ACC112 (cell line): ENCODE measurements around the gene ZBTB17.

Experiments used
- H2AFZ ChIP-seq: fragments of 200-600 bp; sonication (generic); one replicate; pipeline ENCODE4 v1.6.0; 2017; ENCODE audit warnings: antibody characterized with exemption, low read length; ENCODE audit not compliant: unreplicated experiment
- H3K27ac ChIP-seq: fragments of 200-600 bp; sonication (generic); 2 replicates; pipeline ENCODE4 v1.5.1; 2014; ENCODE audit warnings: low read depth, mild to moderate bottlenecking, antibody characterized with exemption, low read length, moderate library complexity
- H3K27me3 ChIP-seq: fragments of 200-600 bp; sonication (generic); 2 replicates; pipeline ENCODE4 v1.6.1; 2014; ENCODE audit warnings: mild to moderate bottlenecking, antibody characterized with exemption, low read length, moderate library complexity, mixed read lengths; ENCODE audit not compliant: insufficient read depth
- H3K36me3 ChIP-seq: fragments of 200-600 bp; sonication (generic); 2 replicates; pipeline ENCODE4 v1.6.1; 2016; ENCODE audit warnings: mild to moderate bottlenecking, antibody characterized with exemption, low read length, moderate library complexity, mixed read lengths; ENCODE audit not compliant: insufficient read depth
- H3K4me1 ChIP-seq: fragments of 200-600 bp; sonication (generic); one replicate; pipeline ENCODE4 v1.6.1; 2016; ENCODE audit warnings: low read length, mixed read lengths; ENCODE audit not compliant: insufficient read depth, unreplicated experiment, control insufficient read depth
- H3K4me3 ChIP-seq: fragments of 200-600 bp; sonication (generic); 2 replicates; pipeline ENCODE4 v1.5.1; 2014; ENCODE audit warnings: mild to moderate bottlenecking, low read depth, low read length
- H3K79me2 ChIP-seq: fragments of 200-600 bp; sonication (generic); one replicate; pipeline ENCODE4 v1.6.0; 2016; ENCODE audit warnings: low read length; ENCODE audit not compliant: control insufficient read depth, unreplicated experiment, insufficient read depth

The ZBTB17 gene

GRCh38 chr1:15959424-15959823, 16.5 kb downstream of the ZBTB17 start:
- Histone ChIP-seq H3K4me1 (peaks cover 48% of the 10 kb centered on the region), H3K27ac (peak overlapping the region; percentile 9; the same call in 1 of the 2 replicates), H3K79me2 (peaks cover 65% of the 10 kb centered on the region), H3K27me3 (no peaks in the 10 kb centered on the region), H2AFZ (no peak overlapping the region), H3K4me3 (no peak overlapping the region), H3K36me3 (no peaks in the 10 kb centered on the region)

- no peak overlapping the region for H3K4me3 ChIP-seq
- no peaks in the 10 kb centered on the region for H3K36me3 ChIP-seq
- H3K27me3 ChIP-seq = no peaks in the 10 kb centered on the region
- peaks cover 48% of the 10 kb centered on the region for H3K4me1 ChIP-seq
- H3K27ac ChIP-seq = peak overlapping the region; percentile 23; the same call in 1 of the 2 replicates
- H3K79me2 ChIP-seq = peaks cover 66% of the 10 kb centered on the region
- H2AFZ ChIP-seq = no peak overlapping the region
Measured at GRCh38 chr1:15958793-15959192, 17.1 kb downstream of the ZBTB17 start.

GRCh38 chr1:15958111-15958510, 17.8 kb downstream of the ZBTB17 start:
- no peak overlapping the region for H2AFZ ChIP-seq
- H3K79me2 ChIP-seq = peaks cover 66% of the 10 kb centered on the region
- H3K4me1 ChIP-seq = peaks cover 48% of the 10 kb centered on the region
- H3K27me3 ChIP-seq = no peaks in the 10 kb centered on the region
- H3K4me3 ChIP-seq = no peak overlapping the region
- H3K27ac ChIP-seq = peak overlapping the region; percentile 51; the same call in 1 of the 2 replicates
- H3K36me3 ChIP-seq = no peaks in the 10 kb centered on the region

- H3K4me3 ChIP-seq = no peak overlapping the region
- no peaks in the 10 kb centered on the region for H3K27me3 ChIP-seq
- peak overlapping the region; percentile 51; the same call in 1 of the 2 replicates for H3K27ac ChIP-seq
- no peaks in the 10 kb centered on the region for H3K36me3 ChIP-seq
- H2AFZ ChIP-seq = no peak overlapping the region
- H3K79me2 ChIP-seq = peaks cover 62% of the 10 kb centered on the region
- H3K4me1 ChIP-seq = peaks cover 51% of the 10 kb centered on the region
Measured at GRCh38 chr1:15957221-15958095, 18.4 kb downstream of the ZBTB17 start.

GRCh38 chr1:15956150-15956549, 19.8 kb downstream of the ZBTB17 start:
- H2AFZ ChIP-seq = no peak overlapping the region
- no peaks in the 10 kb centered on the region for H3K36me3 ChIP-seq
- H3K4me3 ChIP-seq = no peak overlapping the region
- no peaks in the 10 kb centered on the region for H3K27me3 ChIP-seq
- H3K4me1 ChIP-seq = peaks cover 64% of the 10 kb centered on the region
- peaks cover 61% of the 10 kb centered on the region for H3K79me2 ChIP-seq
- peak overlapping the region; percentile 50 for H3K27ac ChIP-seq

- Histone ChIP-seq H3K79me2 (peaks cover 61% of the 10 kb centered on the region), H3K27ac (peak overlapping the region; percentile 50), H3K4me3 (no peak overlapping the region), H3K36me3 (no peaks in the 10 kb centered on the region), H2AFZ (no peak overlapping the region), H3K27me3 (no peaks in the 10 kb centered on the region), H3K4me1 (peaks cover 70% of the 10 kb centered on the region)
Measured at GRCh38 chr1:15955552-15955951, 20.3 kb downstream of the ZBTB17 start.

- Histone ChIP-seq H3K4me3 (no peak overlapping the region), H2AFZ (no peak overlapping the region), H3K36me3 (no peaks in the 10 kb centered on the region), H3K4me1 (peaks cover 81% of the 10 kb centered on the region), H3K79me2 (peaks cover 62% of the 10 kb centered on the region), H3K27ac (peak overlapping the region; percentile 99), H3K27me3 (no peaks in the 10 kb centered on the region)
Measured at GRCh38 chr1:15954316-15954715, 21.6 kb downstream of the ZBTB17 start.

- peak overlapping the region; percentile 99 for H3K27ac ChIP-seq
- peaks cover 80% of the 10 kb centered on the region for H3K4me1 ChIP-seq
- H3K79me2 ChIP-seq = peaks cover 62% of the 10 kb centered on the region
- no peaks in the 10 kb centered on the region for H3K27me3 ChIP-seq
- H3K36me3 ChIP-seq = no peaks in the 10 kb centered on the region
- H3K4me3 ChIP-seq = peak overlapping the region; percentile 9; the same call in 1 of the 2 replicates
- H2AFZ ChIP-seq = no peak overlapping the region
Measured at GRCh38 chr1:15953791-15954241, 22.1 kb downstream of the ZBTB17 start.

GRCh38 chr1:15953294-15953771, 22.6 kb downstream of the ZBTB17 start:
- Histone ChIP-seq H3K36me3 (no peaks in the 10 kb centered on the region), H3K27me3 (no peaks in the 10 kb centered on the region), H3K27ac (peak overlapping the region; percentile 99), H3K4me3 (peak overlapping the region; percentile 9; the same call in 1 of the 2 replicates), H3K4me1 (peaks cover 80% of the 10 kb centered on the region), H2AFZ (no peak overlapping the region), H3K79me2 (peaks cover 60% of the 10 kb centered on the region)

GRCh38 chr1:15952317-15953258, 23.3 kb downstream of the ZBTB17 start:
- Histone ChIP-seq H3K4me1 (peaks cover 80% of the 10 kb centered on the region), H3K27me3 (no peaks in the 10 kb centered on the region), H3K79me2 (peaks cover 62% of the 10 kb centered on the region), H3K4me3 (no peak overlapping the region; the same call in 1 of the 2 replicates), H3K27ac (peak overlapping the region; percentile 99), H3K36me3 (peaks cover under 1% of the 10 kb centered on the region; the same call in 1 of the 2 replicates), H2AFZ (no peak overlapping the region)
